NOMO-1 treated with dmso at 0.1 percent for 144 hours (cell line): ENCODE data around the gene RPL29.

ENCODE experiments used
- DNase-seq: peaks from one replicate; lab custom pipeline; 2025; ENCODE audit not compliant: unreplicated experiment; lab: John Stamatoyannopoulos, UW

The RPL29 gene

GRCh38 chr3:51947215-51947900, 48.3 kb downstream of the RPL29 start:
- DNase-seq = no peak

DNA sequence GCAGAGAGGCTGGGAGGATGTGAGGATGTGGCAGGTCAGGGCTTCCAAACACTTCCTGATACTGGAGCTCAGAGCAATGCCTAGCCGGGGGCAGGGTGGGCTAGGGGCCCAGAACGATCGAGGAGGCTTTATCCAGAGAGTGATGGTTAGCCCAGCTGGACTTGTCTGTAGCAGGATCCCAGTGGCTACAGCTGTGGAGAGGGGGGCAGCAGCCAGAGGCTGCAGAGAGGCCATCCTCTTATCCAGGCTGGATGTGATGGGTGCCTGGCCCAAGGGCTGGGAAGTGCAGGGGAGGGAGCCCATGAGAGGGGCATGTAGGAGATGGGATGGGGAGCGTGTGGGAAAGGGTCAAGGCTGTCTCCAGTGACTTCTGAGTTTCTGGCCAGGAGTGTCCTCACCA, 48.9 kb downstream of the RPL29 start:
- no peak for DNase-seq

DNA sequence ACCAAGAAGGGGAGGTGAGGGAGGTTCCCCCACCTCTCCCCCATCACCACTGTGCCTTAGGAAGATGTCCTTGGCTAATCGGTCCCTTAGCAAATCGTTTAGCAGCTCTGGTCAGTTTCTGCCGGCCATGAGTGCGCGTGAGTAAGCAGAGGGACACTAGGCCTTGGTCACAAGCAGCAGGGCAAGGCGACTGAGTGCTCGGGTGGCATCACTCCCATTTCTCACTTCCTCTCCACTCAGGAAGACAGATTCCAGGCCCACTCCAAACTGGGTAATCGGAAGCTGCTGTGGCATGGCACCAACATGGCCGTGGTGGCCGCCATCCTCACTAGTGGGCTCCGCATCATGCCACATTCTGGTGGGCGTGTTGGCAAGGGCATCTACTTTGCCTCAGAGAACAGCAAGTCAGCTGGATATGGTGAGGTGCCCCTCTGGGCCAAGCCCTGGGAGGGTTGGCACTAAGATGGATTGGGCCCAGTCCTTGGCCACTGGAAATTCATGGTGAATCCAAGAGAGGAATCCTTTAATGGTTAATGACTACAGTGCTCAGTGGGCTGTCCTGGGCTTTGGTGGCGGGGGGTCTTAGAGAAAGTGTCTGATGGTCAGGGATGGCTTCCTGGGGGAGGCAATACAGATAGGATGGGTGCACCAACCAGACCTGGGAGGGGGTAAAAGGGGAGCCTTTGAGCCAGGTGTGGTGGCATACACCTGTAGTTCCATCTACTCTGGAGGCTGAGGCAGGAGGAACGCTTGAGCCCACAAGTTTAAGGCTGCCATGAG, 49.6 kb downstream of the RPL29 start:
- DNase-seq = no peak

DNA sequence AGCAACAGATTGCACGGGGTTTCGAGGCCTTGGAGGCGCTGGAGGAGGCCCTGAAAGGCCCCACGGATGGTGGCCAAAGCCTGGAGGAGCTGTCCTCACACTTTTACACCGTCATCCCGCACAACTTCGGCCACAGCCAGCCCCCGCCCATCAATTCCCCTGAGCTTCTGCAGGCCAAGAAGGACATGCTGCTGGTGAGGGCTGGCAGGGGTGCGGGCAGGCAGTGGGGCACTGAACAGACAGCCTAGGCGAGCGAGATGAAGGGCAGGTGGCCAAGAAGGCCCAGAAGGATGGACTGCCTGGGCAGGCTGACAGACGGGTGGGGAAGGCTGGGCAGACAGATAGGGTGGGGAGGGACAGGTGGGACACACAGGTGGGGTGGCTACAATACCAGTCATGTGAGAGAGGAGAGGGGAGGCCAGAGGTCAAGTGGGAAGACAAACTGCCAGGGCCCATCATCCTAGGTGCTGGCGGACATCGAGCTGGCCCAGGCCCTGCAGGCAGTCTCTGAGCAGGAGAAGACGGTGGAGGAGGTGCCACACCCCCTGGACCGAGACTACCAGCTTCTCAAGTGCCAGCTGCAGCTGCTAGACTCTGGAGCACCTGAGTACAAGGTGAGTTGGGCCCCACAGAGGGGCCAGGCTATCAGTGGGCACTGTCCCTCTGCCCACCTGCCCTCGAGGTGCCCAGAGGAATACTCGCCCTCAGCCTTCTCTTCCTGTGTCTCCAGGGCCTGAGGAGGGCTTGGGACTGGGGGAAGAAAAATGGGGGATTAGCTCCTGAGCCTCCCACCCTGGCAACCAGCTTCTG, 50.5 kb downstream of the RPL29 start:
- no peak for DNase-seq

DNA sequence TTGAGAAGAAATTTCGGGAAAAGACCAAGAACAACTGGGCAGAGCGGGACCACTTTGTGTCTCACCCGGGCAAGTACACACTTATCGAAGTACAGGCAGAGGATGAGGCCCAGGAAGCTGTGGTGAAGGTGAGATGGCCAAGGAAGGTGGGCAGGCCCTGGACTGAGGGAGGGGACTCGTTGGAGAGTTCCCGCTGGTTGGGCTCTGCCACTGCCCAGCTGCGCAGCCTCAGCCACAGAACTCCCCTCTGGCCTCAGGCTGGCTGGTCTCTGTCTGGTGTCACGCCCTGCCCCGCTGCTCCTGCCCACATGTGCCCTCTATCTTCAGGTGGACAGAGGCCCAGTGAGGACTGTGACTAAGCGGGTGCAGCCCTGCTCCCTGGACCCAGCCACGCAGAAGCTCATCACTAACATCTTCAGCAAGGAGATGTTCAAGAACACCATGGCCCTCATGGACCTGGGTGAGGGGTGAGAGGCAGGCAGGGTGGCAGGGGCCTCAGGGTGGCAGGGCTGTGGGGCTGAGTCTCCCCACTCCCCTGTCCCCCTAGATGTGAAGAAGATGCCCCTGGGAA, 51.2 kb downstream of the RPL29 start:
- no peak for DNase-seq
